GM19193 (cell line): ENCODE results near the gene PPP1R10.

Experiments used
- POLR2A ChIP-seq: IDR thresholded peaks from 4 replicates; pipeline ENCODE4 v1.6.1; 2011; ENCODE audit not compliant: insufficient read depth, insufficient read length; ENCODE audit errors: extremely low read depth

PPP1R10 gene

GRCh38 chr6:30616811-30617564 is at the start of gene PPP1R10:
Gene PPP1R10 (minus strand): TSS chr6:30617243. CDS start chr6:30609944, 7,299 bp downstream.
- TF ChIP-seq POLR2A, result peak; percentile 100

DNA sequence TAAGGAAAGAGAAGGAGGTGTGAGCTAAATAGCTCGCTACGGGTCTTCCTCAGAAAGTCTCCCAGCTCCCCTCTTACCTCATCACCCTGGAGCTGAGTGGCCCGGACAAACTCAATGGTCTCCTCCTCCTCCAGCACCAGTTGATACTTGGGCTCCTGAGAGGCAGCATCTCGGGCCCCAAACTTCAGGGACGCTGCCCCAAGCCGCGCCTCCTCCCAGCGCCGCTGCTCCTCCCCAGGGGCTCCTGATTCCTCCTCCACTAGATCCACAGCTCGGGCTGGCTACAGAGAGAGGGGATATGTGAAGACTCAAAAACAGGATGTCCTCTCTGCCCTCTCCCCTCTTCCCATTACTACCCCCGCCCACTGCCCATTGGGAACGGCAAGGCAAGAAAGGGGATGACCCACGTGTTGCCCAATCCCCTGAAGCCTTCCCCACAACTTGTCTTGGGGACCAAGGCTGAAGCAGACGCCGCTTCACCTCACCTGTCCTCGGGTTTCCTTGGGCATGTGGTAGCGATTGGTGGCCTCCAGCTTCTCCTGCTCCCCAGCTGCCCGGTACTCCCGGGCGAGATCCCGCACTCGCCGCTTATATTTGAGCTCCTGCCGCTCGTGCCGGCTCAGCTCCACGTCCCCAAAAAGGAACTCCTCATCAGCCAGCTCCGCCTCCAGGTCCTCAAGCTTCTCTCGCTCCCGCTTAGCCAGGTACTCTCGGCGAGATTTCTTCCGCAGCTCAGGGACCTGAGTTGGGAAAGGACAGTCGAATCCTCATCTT is 48.1 kb upstream of the PPP1R10 start:
- TF ChIP-seq POLR2A, result no peak

- no peak for TF ChIP-seq POLR2A
These were observed 40.4 kb upstream of the PPP1R10 start for GRCh38 chr6:30657454-30657853.

- TF ChIP-seq POLR2A, result no peak
These were observed 39.5 kb upstream of the PPP1R10 start for GRCh38 chr6:30656513-30656912.

DNA sequence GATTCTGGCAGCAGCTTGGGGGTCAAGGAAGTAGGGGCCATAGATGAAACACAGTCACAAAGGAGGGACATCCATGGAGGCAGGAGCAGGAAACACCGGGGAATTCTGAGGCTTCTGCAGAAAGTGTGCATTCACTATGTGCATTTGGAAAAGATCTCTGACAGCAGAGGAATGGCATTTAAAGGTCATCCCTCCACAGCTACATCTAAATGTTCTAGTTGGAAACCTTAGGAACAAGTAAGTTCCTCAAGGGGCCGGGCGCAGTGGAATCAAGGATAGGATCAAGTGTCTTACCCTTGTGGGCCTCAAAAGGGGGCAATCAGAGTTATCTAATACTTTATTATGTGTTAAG is 38.7 kb upstream of the PPP1R10 start:
- no peak for TF ChIP-seq POLR2A

- TF ChIP-seq POLR2A, result no peak
These were observed 38.0 kb upstream of the PPP1R10 start for GRCh38 chr6:30654798-30655742.

DNA sequence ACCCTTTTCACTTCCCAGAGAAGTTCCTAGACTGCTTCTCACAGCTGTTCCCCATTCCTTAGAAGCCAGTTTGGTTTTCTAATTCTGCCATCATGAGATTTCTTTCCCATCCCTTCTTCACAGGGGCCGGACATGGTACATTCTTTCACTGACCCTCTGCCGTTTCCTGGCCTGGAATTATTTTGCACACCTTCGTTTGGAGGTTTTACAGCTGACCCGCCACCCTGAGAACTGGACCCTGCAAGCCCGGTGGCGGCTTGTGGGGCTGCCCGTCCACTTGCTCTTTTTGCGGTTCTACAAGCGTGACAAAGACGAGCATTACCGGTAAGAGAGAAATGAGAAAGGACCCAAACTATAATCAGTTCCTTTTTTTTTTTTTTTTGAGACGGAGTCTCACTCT is 34.1 kb upstream of the PPP1R10 start:
- no peak for TF ChIP-seq POLR2A

DNA sequence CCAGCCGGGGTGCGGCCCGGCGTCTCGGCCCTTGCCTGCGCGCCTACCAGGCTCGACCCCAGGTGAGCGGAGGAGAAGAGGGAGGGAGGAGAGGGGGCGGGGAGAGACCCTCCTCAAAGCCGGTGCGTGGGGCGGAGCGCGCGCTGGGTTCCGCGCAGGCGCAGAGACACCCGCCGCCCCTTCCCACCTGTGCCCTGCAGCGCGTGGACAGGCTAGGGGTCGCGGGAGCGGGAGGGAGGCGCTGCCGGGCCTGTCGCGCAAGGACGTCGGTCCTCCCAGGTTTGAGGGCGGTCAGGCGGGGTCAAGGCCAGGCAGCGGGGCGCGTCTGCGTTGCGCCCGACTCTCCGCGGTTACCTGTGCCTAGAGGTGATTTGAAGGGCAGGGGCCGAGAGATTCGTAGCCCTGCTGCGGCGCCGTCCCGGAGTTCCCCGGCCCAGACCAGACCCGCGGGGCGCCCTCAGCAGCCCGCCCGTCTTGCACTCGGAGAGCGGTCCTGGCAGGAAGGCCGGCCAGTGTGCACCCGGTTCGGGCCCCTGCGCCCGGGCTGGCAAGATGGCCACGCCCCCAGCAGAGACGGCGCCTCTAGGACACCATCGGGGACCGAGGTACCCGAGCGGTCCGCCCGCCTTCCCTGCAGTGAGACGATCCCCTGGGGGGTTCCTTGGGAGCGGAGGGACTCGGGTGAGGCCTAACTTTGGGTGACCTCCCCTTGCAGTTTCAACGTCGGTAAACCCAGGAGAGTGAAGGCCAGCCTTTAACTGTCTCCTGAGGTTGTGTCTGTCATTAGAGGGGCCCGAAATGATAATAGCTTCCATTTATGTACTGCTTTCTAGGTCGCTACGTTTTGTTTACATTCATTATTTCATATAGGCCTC is 30.4 kb upstream of the PPP1R10 start:
- peak; percentile 65 for TF ChIP-seq POLR2A

- no peak for TF ChIP-seq POLR2A
These were observed 29.6 kb upstream of the PPP1R10 start, which contains the start of gene C6orf136 for GRCh38 chr6:30646450-30647241. Gene C6orf136 (plus strand): TSS chr6:30647133. CDS start chr6:30647232, 99 bp downstream.

DNA sequence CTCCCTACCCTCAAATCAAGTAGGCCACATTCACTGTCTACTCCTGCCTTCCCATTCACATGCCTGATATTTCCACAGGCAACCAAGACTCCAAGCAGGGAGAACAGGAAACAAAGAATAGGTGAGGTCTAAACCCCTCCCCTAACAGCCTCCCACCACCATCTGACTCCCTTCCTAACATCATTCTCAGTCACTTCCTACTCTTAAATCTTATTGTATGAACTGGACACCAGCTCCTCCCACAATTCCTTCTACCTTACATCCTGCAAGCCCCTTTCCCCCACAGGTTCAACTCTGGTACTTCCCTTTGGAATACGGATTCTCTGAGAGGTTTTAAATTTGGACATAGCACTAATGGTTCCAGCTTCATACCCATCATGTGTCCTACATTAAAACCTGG is 28.9 kb upstream of the PPP1R10 start:
- no peak for TF ChIP-seq POLR2A

DNA sequence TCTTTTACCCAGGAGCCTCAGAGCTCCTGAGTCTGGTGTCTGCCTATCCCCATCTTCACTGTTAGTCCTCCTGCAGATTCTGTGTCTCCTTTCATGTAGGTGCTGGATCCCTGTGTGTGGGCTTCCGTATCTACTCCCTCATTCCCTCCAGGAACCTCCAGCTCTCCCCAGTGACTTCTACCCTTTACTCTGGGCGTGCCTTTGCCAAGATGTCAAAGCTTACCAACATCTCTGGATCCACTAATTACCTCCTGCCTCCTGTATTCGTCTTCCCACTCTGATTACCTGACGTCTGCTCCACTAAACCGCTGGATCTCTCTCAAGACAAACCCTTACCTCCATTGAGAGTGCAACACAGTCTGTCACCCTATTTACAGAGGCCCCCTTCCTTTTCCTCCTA is 27.7 kb upstream of the PPP1R10 start:
- TF ChIP-seq POLR2A, result no peak

DNA sequence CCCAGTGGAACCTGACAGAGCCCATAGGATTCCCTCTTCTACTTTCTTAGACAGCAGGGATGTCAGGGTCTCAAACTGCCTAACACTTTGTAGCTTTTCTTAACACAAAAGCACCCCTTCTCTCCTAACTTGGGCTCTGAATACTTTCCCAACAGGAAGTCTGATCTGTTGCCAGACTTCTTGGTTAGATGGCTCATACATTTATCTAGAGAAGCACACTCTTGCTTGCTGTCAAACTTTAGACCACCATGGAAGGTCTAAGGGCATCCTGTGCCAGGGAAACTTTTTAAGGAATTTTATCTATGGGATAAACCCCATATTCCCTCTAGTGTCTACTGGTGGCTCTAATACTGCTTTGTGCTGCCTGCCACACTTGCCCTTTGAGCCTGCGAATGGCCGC is 26.6 kb upstream of the PPP1R10 start:
- TF ChIP-seq POLR2A, result no peak

GRCh38 chr6:30641048-30641447 is 24.0 kb upstream of the PPP1R10 start:
- TF ChIP-seq POLR2A, result no peak
